Motor neuron (in vitro differentiated cells): Measurements from ENCODE around the gene WDR91. TPM values are rescaled to one million over a fixed set of nuclear protein-coding genes. Genes with fewer than 3 reads are reported as not detected.

Experiments used
- total RNA-seq, 8 experiments: library from RNA; unstranded; fragments of 300-600 nt; gene quantifications; 2 replicates each; pipeline versions ENCODE4 v1.2.3 to v1.2.4, GENCODE V29; 2022

WDR91 gene
- total RNA-seq, 8 experiments from 2014 or later: 6.3 to 19.6 (median 12.3) TPM

Other genes starting within 250 kb of the WDR91 start
- gene AGBL3, start 225.0 kb downstream of the WDR91 start, total RNA-seq: 1 to 10 TPM in 6 of 8 experiments, under 1 TPM in 2; 0.97 to 6.6 (median 2.0) TPM
- gene TMEM140, start 63.5 kb downstream of the WDR91 start, total RNA-seq: 10 to 100 TPM in 4 of 8 experiments, 1 to 10 TPM in 4; 4.7 to 18.5 (median 11.4) TPM
- gene CYREN, start 40.8 kb downstream of the WDR91 start, total RNA-seq: 10 to 100 TPM; 13.0 to 47.3 (median 28.4) TPM
- gene STRA8, start 22.3 kb upstream of the WDR91 start, total RNA-seq: not detected